WTC11 (cell line): ENCODE data around the gene STRA6.

Experiments
- ATF1 ChIP-seq: sonication (generic); formaldehyde crosslinking; IDR thresholded peaks from 2 replicates; pipeline ENCODE4 v1.8.1; 2023; ENCODE audit warnings: mild to moderate bottlenecking, moderate library complexity, missing genetic modification reagents
- CTCF ChIP-seq: fragments of 200-600 bp; IDR thresholded peaks from 2 replicates; pipeline ENCODE4 v1.8.0; 2022; ENCODE audit warnings: antibody characterized with exemption
- SP1 ChIP-seq: sonication (generic); formaldehyde crosslinking; conservative IDR thresholded peaks from 2 replicates; pipeline ENCODE4 v1.8.1; 2022; ENCODE audit warnings: missing genetic modification reagents

- TF ChIP-seq CTCF (no peak), ATF1 (CRISPR knock-in tag) (no peak), SP1 (CRISPR knock-in tag) (no peak)
Observed at GRCh38 chr15:74251131-74251811, 48.7 kb upstream of the STRA6 start.
